GM10266 (cell line): ENCODE results near the gene LRRTM4.
"Not testable (repeated sequence)": the region's sequence is repeated elsewhere in the genome, so short reads cannot be mapped to it uniquely, and the experiment has no call there.

ENCODE experiments used
- DNase-seq: peaks from one replicate; pipeline ENCODE4 v3.0.0; 2012; ENCODE audit errors: extremely low spot score
- TF ChIP-seq, protein P1 (sequence below): IDR thresholded peaks from 2 replicates; pipeline ENCODE4 v1.5.1; 2012; ENCODE audit warnings: mild to moderate bottlenecking, low read depth; ENCODE audit not compliant: control insufficient read depth, insufficient read depth; ENCODE audit errors: missing control alignments

The LRRTM4 gene

DNA sequence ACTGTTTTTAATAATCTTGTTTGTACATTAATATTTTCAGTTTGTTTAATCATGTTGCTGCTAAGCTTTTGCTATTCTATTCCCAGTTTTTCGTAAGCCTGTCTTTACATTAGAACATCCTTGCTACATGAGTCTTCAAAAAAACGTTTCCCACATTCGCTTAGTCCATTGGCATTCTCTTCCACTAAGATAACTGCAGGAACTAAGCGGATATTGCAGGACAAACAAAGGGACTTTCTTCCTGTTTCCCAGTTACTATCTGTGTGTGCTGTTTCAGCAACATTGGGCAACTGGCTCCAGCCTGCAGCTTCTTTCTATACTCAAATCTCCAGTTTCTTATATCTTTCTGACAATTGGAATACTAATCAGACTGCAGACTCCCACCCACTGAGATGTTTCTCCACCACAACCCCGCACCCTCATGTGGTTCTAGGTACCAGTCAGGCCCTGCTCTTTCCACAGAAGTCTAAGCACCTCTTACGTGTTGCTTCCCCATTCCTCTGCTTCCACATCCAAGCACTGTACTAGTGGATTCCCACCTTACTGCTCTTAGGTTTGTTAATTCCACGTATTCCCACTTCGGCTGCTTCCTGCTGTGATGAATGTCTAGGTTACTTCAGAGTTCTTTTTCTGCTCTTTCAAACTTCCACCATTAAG is 420.3 kb downstream of the LRRTM4 start:
- TF ChIP-seq, protein P1, sequence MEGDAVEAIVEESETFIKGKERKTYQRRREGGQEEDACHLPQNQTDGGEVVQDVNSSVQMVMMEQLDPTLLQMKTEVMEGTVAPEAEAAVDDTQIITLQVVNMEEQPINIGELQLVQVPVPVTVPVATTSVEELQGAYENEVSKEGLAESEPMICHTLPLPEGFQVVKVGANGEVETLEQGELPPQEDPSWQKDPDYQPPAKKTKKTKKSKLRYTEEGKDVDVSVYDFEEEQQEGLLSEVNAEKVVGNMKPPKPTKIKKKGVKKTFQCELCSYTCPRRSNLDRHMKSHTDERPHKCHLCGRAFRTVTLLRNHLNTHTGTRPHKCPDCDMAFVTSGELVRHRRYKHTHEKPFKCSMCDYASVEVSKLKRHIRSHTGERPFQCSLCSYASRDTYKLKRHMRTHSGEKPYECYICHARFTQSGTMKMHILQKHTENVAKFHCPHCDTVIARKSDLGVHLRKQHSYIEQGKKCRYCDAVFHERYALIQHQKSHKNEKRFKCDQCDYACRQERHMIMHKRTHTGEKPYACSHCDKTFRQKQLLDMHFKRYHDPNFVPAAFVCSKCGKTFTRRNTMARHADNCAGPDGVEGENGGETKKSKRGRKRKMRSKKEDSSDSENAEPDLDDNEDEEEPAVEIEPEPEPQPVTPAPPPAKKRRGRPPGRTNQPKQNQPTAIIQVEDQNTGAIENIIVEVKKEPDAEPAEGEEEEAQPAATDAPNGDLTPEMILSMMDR, result no peak
- no peak for DNase-seq

DNA sequence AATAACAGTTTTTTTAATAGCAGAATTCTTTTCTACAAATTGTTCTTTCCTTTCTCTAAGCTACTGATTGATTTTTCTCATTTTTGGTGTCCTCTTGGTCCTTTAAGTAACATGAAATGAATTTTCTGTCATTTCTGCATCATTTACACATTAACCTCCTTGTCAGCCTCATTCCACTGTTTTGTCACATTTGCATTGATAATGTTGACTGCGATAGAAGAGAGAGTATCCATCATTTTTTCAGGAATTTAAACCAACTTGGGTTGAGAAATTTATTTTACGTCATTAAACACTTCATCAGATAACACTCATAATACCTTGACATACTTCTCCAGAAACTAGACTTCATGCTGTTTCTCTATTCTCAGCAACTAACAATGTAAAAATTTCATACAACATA is 422.2 kb downstream of the LRRTM4 start:
- TF ChIP-seq, protein P1, result no peak
- DNase-seq, result no peak

DNA sequence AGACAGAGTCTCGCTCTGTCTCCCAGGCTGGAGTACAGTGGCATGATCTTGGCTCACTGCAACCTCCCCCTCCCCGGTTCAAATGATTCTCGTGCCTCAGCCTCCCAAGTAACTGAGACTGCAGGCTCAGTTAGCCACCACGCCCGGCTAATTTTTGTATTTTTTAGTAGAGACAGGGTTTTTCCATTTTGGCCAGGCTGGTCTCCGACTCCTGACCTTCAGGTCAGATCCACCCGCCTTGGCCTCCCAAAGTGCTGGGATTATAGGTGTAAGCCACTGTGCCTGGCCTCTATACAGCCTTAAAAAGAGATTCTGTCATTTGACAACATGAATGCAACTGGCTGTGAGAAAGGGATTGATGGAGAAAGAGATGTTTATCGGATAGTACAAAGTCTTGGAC is 426.7 kb downstream of the LRRTM4 start:
- not testable (repeated sequence) for DNase-seq

DNA sequence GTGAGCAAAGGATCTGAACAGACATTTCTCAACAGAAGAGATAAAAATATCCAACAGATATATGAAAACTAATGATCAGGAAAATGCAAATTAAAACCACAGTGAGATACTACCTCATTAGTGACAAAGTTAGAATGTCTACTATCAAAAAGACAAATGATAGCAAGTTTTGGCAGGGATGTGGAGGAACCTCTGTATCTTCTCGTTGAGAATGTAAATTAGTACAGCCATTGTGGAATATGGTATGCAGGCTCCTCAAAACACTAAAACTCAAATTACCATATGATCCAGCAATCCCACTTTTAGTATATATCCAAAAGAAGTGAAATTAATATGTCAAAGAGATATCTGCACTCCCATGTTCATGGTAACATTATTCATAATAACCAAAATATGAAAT is 427.1 kb downstream of the LRRTM4 start:
- no peak for DNase-seq
- TF ChIP-seq, protein P1, result no peak

DNA sequence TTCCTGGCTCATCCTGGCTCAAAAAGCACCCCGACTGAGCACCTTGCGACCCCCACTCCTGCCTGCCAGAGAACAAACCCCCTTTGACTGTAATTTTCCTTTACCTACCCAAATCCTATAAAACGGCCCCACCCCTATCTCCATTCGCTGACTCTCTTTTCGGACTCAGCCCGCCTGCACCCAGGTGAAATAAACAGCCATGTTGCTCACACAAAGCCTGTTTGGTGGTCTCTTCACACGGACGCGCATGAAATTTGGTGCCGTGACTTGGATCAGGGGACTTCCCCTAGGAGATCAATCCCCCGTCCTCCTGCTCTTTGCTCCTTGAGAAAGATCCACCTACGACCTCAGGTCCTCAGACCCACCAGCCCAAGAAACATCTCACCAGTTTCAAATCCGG is 433.8 kb downstream of the LRRTM4 start:
- DNase-seq, result not testable (repeated sequence)

DNA sequence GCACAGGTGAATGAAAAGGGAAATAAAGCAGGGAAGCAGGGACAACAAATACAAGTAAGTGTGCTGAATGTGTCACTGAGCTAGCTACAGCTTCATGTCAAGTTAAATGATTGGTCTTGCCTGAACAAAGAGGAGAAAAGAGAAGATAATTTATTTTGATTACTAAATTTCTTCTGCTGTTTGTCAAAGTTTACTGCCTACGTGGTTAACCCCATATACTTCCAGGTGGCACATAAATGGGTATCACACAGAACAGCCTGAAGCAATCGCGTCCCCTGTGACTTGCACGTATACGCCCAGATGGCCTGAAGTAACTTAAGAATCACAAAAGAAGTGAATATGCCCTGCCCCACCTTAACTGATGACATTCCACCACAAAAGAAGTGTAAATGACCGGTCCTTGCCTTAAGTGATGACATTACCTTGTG is 434.2 kb downstream of the LRRTM4 start:
- TF ChIP-seq, protein P1, result no peak

DNA sequence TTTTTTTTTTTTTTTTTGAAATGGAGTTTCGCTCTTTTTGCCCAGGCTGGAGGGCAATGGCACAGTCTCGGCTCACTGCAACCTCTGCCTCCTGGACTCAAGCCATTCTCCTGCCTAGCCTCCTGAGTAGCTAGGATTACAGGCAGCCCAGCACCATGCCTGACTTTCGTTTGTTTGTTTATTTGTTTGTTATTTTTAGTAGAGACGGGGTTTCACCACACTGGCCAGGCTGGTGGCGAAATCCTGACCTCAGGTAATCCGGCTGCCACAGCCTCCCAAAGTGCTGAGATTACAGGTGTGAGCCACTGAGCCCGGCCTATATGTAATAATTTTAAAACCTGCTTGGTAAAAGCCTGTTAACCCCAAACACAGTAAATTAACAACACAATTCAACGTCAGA is 435.7 kb downstream of the LRRTM4 start:
- no peak for DNase-seq
- TF ChIP-seq, protein P1, result no peak

More for the DNA sequence above, 434.2 kb downstream of the LRRTM4 start:
- DNase-seq, result no peak

DNA sequence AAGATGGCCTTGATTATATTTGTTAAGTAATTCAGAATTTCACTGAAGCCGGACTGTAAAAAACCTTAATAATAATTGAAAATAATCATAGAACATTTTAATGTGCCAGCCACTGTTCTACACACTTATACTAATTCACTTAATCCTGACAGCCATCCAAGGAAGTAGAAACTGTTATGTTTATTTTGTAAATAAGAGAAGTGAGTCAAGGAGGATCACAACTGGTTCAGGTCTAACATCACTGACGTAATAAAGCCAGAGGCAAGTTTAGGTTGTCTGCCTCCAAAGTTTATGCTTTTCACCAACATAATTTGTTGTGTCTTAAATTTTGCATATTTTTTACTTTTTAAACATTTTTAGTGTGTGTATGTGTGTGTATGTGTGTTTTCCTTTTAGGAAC is 436.1 kb downstream of the LRRTM4 start:
- no peak for DNase-seq
- TF ChIP-seq, protein P1, result no peak

DNA sequence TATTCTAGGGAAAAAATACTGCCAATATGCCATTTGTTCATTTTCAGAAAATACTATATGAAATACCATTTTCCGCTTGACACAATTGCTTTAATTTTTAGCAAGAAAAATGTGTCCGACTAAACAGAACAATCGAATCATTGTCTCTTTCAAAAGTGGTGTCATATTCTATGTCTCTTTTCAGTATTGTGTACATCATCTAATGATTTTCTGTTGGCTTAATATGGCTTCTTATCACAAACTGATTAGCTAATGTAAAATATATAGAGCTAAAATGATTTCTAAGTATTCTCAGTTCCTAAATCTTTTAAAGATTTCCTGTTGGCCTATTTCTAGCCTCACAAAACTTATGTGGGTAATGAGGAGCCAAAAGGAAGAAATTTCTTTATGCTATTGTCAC is 436.6 kb downstream of the LRRTM4 start:
- no peak for DNase-seq

More for the DNA sequence above, 436.6 kb downstream of the LRRTM4 start:
- TF ChIP-seq, protein P1, result no peak
